Fibroblast of pulmonary artery (primary cell): ENCODE measurements around the gene NOD2.

Source experiments
- DNase-seq: peaks from one replicate; pipeline ENCODE4 v3.0.0-alpha.2; 2010; ENCODE audit warnings: low read depth
- H3K4me3 ChIP-seq: replicated peaks from 2 replicates; pipeline ENCODE4 v1.5.1; 2011; ENCODE audit warnings: low read depth, mild to moderate bottlenecking, control low read depth, low read length, moderate library complexity
- TF ChIP-seq, protein P1 (sequence below): IDR thresholded peaks from 2 replicates; pipeline ENCODE4 v1.5.1; 2011; ENCODE audit warnings: mild to moderate bottlenecking, control low read depth, low read length, inconsistent platforms; ENCODE audit errors: missing control alignments

Gene NOD2

DNA sequence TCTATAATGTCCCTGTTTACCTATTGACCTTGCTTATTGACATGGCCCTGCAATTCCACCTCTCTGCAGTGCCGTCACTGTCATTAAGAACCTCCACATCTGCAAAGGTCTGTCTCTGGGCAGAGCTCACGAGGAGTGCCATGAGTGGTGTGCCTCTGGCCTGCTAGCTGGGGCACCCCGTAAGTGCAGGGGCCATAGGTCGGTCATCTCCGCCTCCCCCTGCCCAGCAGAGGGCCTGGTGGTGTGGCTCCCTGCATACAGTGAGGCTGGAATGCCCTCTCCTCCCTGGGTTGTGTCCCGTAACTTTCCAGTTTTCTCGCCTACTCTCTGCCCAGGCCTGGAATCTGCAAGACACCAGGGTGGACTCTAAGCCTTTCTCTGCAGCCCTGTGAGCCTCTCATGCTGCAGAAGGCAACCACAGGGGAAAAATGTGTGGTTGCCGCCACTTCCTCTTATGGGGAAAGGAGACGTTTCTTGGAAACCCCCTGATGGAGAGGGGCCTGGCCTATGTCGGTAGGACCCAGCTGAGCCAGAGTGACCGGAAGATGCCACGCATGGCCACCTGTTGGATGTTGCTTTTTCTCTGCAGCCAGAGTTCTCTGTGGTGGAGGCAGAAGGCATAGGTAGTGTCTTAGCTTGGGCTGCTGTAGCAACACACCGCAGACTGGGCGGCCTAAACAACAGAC lies 9.6 kb upstream of the NOD2 start:
- TF ChIP-seq, protein P1, sequence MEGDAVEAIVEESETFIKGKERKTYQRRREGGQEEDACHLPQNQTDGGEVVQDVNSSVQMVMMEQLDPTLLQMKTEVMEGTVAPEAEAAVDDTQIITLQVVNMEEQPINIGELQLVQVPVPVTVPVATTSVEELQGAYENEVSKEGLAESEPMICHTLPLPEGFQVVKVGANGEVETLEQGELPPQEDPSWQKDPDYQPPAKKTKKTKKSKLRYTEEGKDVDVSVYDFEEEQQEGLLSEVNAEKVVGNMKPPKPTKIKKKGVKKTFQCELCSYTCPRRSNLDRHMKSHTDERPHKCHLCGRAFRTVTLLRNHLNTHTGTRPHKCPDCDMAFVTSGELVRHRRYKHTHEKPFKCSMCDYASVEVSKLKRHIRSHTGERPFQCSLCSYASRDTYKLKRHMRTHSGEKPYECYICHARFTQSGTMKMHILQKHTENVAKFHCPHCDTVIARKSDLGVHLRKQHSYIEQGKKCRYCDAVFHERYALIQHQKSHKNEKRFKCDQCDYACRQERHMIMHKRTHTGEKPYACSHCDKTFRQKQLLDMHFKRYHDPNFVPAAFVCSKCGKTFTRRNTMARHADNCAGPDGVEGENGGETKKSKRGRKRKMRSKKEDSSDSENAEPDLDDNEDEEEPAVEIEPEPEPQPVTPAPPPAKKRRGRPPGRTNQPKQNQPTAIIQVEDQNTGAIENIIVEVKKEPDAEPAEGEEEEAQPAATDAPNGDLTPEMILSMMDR = no peak
- H3K4me3 ChIP-seq = no peak overlapping the region
- DNase-seq = no peak

GRCh38 chr16:50684823-50685461 lies 8.5 kb upstream of the NOD2 start:
- H3K4me3 ChIP-seq = no peak overlapping the region
- TF ChIP-seq, protein P1 = no peak
- no peak for DNase-seq

DNA sequence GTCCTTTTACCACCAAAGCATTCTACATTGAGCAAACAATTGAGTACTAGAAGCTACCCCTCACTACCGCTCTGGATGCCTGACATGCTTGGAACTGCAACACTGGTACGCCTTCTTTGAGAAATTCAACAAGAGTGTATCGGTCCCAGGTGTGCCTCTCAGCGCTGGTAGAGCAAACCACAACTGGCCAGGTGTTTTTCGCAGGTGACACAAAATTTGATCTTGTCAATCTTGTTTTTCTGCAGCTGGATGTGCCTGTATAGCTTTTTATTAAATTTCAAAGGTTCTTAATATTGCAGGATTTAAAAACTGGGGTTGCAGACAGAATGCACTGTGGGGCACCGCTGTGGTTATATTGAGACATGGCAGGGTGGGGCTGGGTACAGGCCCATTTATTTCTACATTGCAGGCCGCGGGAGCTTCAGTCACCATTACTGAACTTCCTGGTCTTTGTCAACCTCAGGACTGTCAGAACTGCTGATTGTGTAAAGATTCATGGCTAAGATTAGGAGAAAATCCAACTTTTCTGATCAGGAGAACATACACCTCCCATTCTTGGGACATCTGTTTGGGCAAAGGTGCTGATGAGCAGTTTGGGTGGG lies 7.8 kb upstream of the NOD2 start:
- no peak overlapping the region for H3K4me3 ChIP-seq
- TF ChIP-seq, protein P1 = no peak
- DNase-seq = no peak

- TF ChIP-seq, protein P1 = no peak
- no peak overlapping the region for H3K4me3 ChIP-seq
- DNase-seq = no peak
These were observed 5.3 kb upstream of the NOD2 start for GRCh38 chr16:50688083-50688482.

DNA sequence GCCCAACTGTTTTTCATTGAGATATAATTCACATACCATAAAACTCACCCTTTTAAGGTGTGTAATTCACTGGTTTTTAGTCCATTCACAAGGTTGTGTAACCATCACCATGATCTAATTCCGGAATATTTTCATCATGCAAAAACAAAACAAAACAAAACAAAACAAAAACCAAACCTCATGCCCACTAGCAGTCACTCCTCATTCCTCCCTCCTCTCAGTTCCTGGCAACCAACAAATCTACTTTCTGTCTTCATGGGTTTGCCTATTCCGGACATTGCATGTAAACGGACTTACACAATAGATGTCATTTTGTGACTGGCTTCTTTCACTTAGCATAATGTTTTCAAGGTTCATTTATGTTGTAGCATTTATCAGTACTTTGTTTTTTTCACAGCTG lies 4.5 kb upstream of the NOD2 start:
- no peak for DNase-seq
- H3K4me3 ChIP-seq = no peak overlapping the region
- TF ChIP-seq, protein P1 = no peak

GRCh38 chr16:50690177-50690576 lies 3.2 kb upstream of the NOD2 start:
- TF ChIP-seq, protein P1 = no peak
- DNase-seq = no peak
- no peak overlapping the region for H3K4me3 ChIP-seq
